Smooth muscle cell (in vitro differentiated cells): Measurements from ENCODE around the gene RAB11FIP4. TPM values are rescaled to one million over a fixed set of nuclear protein-coding genes. Genes with fewer than 3 reads are reported as not detected.

Experiments
- DNase-seq: peaks from one replicate; lab custom pipeline; 2025; ENCODE audit not compliant: unreplicated experiment; lab: John Stamatoyannopoulos, UW
- H2AFZ ChIP-seq: fragments of 200-600 bp; sonication (generic); 2 replicates; pipeline ENCODE4 v1.6.0; 2016; ENCODE audit warnings: antibody characterized with exemption, low read depth, mild to moderate bottlenecking
- H3F3A ChIP-seq: fragments of 200-600 bp; sonication (generic); 2 replicates; pipeline ENCODE4 v1.6.0; 2017; ENCODE audit warnings: antibody characterized with exemption, low read depth
- H3K27ac ChIP-seq: fragments of 200-600 bp; sonication (generic); 2 replicates; pipeline ENCODE4 v1.5.1; 2016; ENCODE audit warnings: low read depth, mild to moderate bottlenecking
- H3K27me3 ChIP-seq: fragments of 200-600 bp; sonication (generic); 2 replicates; pipeline ENCODE4 v1.6.1; 2016; ENCODE audit warnings: low read depth, mild to moderate bottlenecking
- H3K36me3 ChIP-seq: fragments of 200-600 bp; sonication (generic); 2 replicates; pipeline ENCODE4 v1.5.1; 2016; ENCODE audit warnings: low read depth
- H3K4me1 ChIP-seq: fragments of 200-600 bp; sonication (generic); 2 replicates; pipeline ENCODE4 v1.5.1; 2016; ENCODE audit warnings: low read depth
- H3K4me2 ChIP-seq: fragments of 200-600 bp; sonication (generic); 2 replicates; pipeline ENCODE4 v1.6.0; 2016; ENCODE audit warnings: mild to moderate bottlenecking
- H3K4me3 ChIP-seq: fragments of 200-600 bp; sonication (generic); 2 replicates; pipeline ENCODE4 v1.5.1; 2016; ENCODE audit warnings: mild to moderate bottlenecking
- H3K79me2 ChIP-seq: fragments of 200-600 bp; sonication (generic); 2 replicates; pipeline ENCODE4 v1.6.0; 2016; ENCODE audit warnings: low read depth, mild to moderate bottlenecking
- H3K9ac ChIP-seq: fragments of 200-600 bp; sonication (generic); 2 replicates; pipeline ENCODE4 v1.6.0; 2016; ENCODE audit warnings: low read depth
- H3K9me3 ChIP-seq: fragments of 200-600 bp; sonication (generic); replicated peaks from 2 replicates; pipeline ENCODE4 v1.5.1; 2016; ENCODE audit warnings: low read depth
- H4K20me1 ChIP-seq: fragments of 200-600 bp; sonication (generic); 2 replicates; pipeline ENCODE4 v1.6.0; 2016; ENCODE audit warnings: low read depth
- CTCF ChIP-seq: fragments of 200-600 bp; sonication (generic); IDR thresholded peaks from 2 replicates; pipeline ENCODE4 v1.5.1; 2017; ENCODE audit warnings: borderline replicate concordance, mild to moderate bottlenecking, antibody characterized with exemption; ENCODE audit not compliant: insufficient read depth, poor library complexity, severe bottlenecking
- WGBS: methylation state at CpG from one replicate; pipeline ENCODE4 v1.1.7; 2016; ENCODE audit warnings: low lambda C conversion rate; 5-methylcytosine and 5-hydroxymethylcytosine counted together
- polyA plus RNA-seq: library from polyadenylated mRNA; unstranded; fragments of >200 nt; fragmentation: Nextera tagmentation; extraction: Ambion mirVana; gene quantifications from 2 replicates; pipeline ENCODE4 v1.2.1, GENCODE V29; 2016
- total RNA-seq: library from RNA; depleted of rRNA; stranded (reverse); fragments of >200 nt; gene quantifications from 2 replicates; pipeline ENCODE4 v1.2.3, GENCODE V29; 2014

RAB11FIP4 gene
- total and polyA plus RNA-seq, 2 experiments from 2014 or later, result 0.42 to 2.9 TPM

DNA sequence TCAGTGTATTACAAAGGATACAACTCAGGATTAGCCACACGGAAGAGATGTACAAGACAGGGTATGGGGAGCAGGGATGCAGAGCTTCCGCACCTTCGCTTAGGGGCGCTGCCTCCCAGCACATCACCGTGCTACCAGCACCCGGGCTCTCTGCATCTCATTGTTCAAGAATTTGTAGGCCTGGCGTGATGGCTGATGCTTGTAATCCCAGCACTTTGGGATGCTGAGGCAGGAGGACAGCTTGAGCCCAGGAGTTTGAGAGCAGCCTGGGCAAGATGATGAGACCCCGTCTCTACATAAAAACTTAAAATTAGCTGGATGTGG lies 43.2 kb downstream of the RAB11FIP4 start:
- WGBS, result 92% methylated on average over 8 of the region's 8 CpGs
- Histone ChIP-seq H3K9me3 (no peaks in the 10 kb centered on the region), H3F3A (no peaks in the 10 kb centered on the region), H3K4me2 (no peak overlapping the region), H3K27ac (no peak overlapping the region), H3K9ac (no peak overlapping the region), H3K36me3 (no peaks in the 10 kb centered on the region), H3K4me3 (no peak overlapping the region), H4K20me1 (no peaks in the 10 kb centered on the region), H3K4me1 (no peaks in the 10 kb centered on the region), H3K27me3 (peaks cover 5% of the 10 kb centered on the region), H2AFZ (no peak overlapping the region), H3K79me2 (no peaks in the 10 kb centered on the region)
- DNase-seq, result no peak
- TF ChIP-seq CTCF, result no peak

- Histone ChIP-seq H3F3A (no peaks in the 10 kb centered on the region), H3K4me3 (no peak overlapping the region), H3K9ac (no peak overlapping the region), H3K4me2 (no peak overlapping the region), H3K27ac (no peak overlapping the region), H2AFZ (no peak overlapping the region), H3K9me3 (no peaks in the 10 kb centered on the region), H3K4me1 (no peaks in the 10 kb centered on the region), H3K27me3 (peaks cover 5% of the 10 kb centered on the region), H3K79me2 (no peaks in the 10 kb centered on the region), H3K36me3 (no peaks in the 10 kb centered on the region), H4K20me1 (no peaks in the 10 kb centered on the region)
- 93% methylated on average over 2 of the region's 2 CpGs for WGBS
- no peak for TF ChIP-seq CTCF
- DNase-seq, result no peak
Measured at GRCh38 chr17:31435581-31435980, 44.1 kb downstream of the RAB11FIP4 start.

GRCh38 chr17:31437720-31438400 lies 46.4 kb downstream of the RAB11FIP4 start:
- H2AFZ ChIP-seq, result no peak overlapping the region
- no peaks in the 10 kb centered on the region for H3K79me2 ChIP-seq
- no peak overlapping the region for H3K4me3 ChIP-seq
- no peaks in the 10 kb centered on the region for H3K36me3 ChIP-seq
- H3K27ac ChIP-seq, result no peak overlapping the region
- H4K20me1 ChIP-seq, result no peaks in the 10 kb centered on the region
- H3K9me3 ChIP-seq, result no peaks in the 10 kb centered on the region
- no peaks in the 10 kb centered on the region for H3F3A ChIP-seq
- no peaks in the 10 kb centered on the region for H3K27me3 ChIP-seq
- no peak overlapping the region for H3K9ac ChIP-seq
- TF ChIP-seq CTCF, result no peak
- no peak overlapping the region for H3K4me2 ChIP-seq
- 73% methylated on average over 11 of the region's 11 CpGs for WGBS
- no peaks in the 10 kb centered on the region for H3K4me1 ChIP-seq
- no peak for DNase-seq

DNA sequence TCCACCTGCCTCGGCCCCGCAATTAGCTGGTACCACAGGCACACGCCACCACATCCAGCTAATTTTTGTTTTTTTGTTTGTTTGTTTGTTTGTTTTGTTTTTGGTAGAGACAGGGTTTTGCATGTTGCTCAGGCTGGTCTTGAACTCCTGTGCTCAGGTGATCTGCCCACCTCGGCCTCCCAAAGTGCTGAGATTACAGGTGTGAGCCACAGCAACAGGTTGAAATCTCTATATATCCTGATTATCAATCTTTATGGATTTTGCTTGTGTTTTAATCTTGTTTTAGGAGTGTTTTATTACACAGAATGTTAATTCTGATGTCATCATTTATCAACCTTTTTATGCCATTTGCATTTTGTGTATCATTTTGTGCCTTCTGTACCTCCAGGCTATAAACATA lies 48.2 kb downstream of the RAB11FIP4 start:
- no peak overlapping the region for H2AFZ ChIP-seq
- no peaks in the 10 kb centered on the region for H4K20me1 ChIP-seq
- no peak for DNase-seq
- no peaks in the 10 kb centered on the region for H3K27me3 ChIP-seq
- H3K79me2 ChIP-seq, result no peaks in the 10 kb centered on the region
- H3K4me1 ChIP-seq, result no peaks in the 10 kb centered on the region
- H3K27ac ChIP-seq, result no peak overlapping the region
- H3F3A ChIP-seq, result no peaks in the 10 kb centered on the region
- H3K9me3 ChIP-seq, result no peaks in the 10 kb centered on the region
- H3K36me3 ChIP-seq, result no peaks in the 10 kb centered on the region
- H3K9ac ChIP-seq, result no peak overlapping the region
- TF ChIP-seq CTCF, result no peak
- H3K4me2 ChIP-seq, result no peak overlapping the region
- 95% methylated on average over 4 of the region's 4 CpGs for WGBS
- H3K4me3 ChIP-seq, result no peak overlapping the region
